CD14-positive monocyte (primary cell): Measurements from ENCODE around the gene TAS2R14. TPM values are rescaled to one million over a fixed set of nuclear protein-coding genes. Genes with fewer than 3 reads are reported as not detected.

Experiments used
- DNase-seq, 3 donors: peaks; one replicate each; pipeline ENCODE4 v3.0.0-alpha.2; 2011 to 2022
- H2AFZ ChIP-seq: 2 replicates; pipeline ENCODE4 v1.6.0; 2012; ENCODE audit warnings: mild to moderate bottlenecking, low read depth, low read length, inconsistent platforms; ENCODE audit not compliant: insufficient read depth, poor library complexity, severe bottlenecking
- H3K27ac ChIP-seq, 2 donors: 1 replicate in 1 of 2; 2 replicates in 1 of 2; pipeline ENCODE4 v1.5.1; 2012 to 2013; ENCODE audit warnings: low read length in 2 of 2, control low read depth in 1 of 2, inconsistent platforms in 1 of 2, low read depth in 1 of 2, mild to moderate bottlenecking in 1 of 2
- H3K27me3 ChIP-seq, 2 donors: one replicate each; pipeline versions ENCODE4 v1.6.0 to v1.6.1; 2011 to 2013; ENCODE audit warnings: low read length in 2 of 2; ENCODE audit not compliant: control insufficient read depth in 2 of 2, insufficient read depth in 2 of 2
- H3K36me3 ChIP-seq, 2 donors: replicated peaks in 1 of 2; 1 replicate in 1 of 2; 2 replicates in 1 of 2; pipeline versions ENCODE4 v1.5.1 to v1.6.1; 2012 to 2013; ENCODE audit warnings: low read length in 2 of 2, control low read depth in 1 of 2, inconsistent platforms in 1 of 2, mild to moderate bottlenecking in 1 of 2; ENCODE audit not compliant: insufficient read depth in 2 of 2, control insufficient read depth in 1 of 2
- H3K4me1 ChIP-seq, 2 donors: 1 replicate in 1 of 2; 2 replicates in 1 of 2; pipeline versions ENCODE4 v1.5.1 to v1.6.1; 2012 to 2013; ENCODE audit warnings: low read length in 2 of 2, control low read depth in 1 of 2, inconsistent platforms in 1 of 2, mild to moderate bottlenecking in 1 of 2, moderate library complexity in 1 of 2; ENCODE audit not compliant: insufficient read depth in 2 of 2, control insufficient read depth in 1 of 2
- H3K4me2 ChIP-seq: replicated peaks from 2 replicates; pipeline ENCODE3; 2012; ENCODE audit warnings: low read length, moderate library complexity, mild to moderate bottlenecking; ENCODE audit not compliant: poor library complexity, severe bottlenecking; ENCODE audit errors: extremely low read depth
- H3K4me3 ChIP-seq, 3 experiments: fragments of 200-600 bp in 1 of 3; sonication (generic) in 1 of 3; replicated peaks in 1 of 3; 1 replicate in 2 of 3; 2 replicates in 1 of 3; pipeline ENCODE4 v1.5.1; 2011 to 2013; ENCODE audit warnings: low read length in 3 of 3, mild to moderate bottlenecking in 3 of 3, control low read depth in 2 of 3, low read depth in 2 of 3, inconsistent platforms in 1 of 3, moderate library complexity in 1 of 3
- H3K79me2 ChIP-seq: 2 replicates; pipeline ENCODE4 v1.6.0; 2012; ENCODE audit warnings: mild to moderate bottlenecking, control low read depth, inconsistent platforms, low read length, moderate library complexity; ENCODE audit not compliant: insufficient read depth
- H3K9ac ChIP-seq: 2 replicates; pipeline ENCODE4 v1.6.0; 2017; ENCODE audit warnings: low read length, mild to moderate bottlenecking; ENCODE audit not compliant: insufficient read depth, poor library complexity, severe bottlenecking
- H3K9me3 ChIP-seq, 2 donors: replicated peaks in 1 of 2; 1 replicate in 1 of 2; 2 replicates in 1 of 2; pipeline versions ENCODE4 v1.5.1 to v1.6.1; 2012 to 2013; ENCODE audit warnings: low read length in 2 of 2, control low read depth in 1 of 2; ENCODE audit not compliant: control insufficient read depth in 1 of 2, insufficient read depth in 1 of 2
- H4K20me1 ChIP-seq: 2 replicates; pipeline ENCODE4 v1.6.0; 2012; ENCODE audit warnings: mild to moderate bottlenecking, low read length, control low read depth, moderate library complexity; ENCODE audit not compliant: insufficient read depth
- H3K27ac Mint-ChIP-seq, 7 donors: one replicate each; pipeline ENCODE4 v1.8.0; 2020; ENCODE audit warnings: mild to moderate bottlenecking in 7 of 7, mixed read lengths in 7 of 7, moderate library complexity in 6 of 7, inconsistent platforms in 2 of 7
- H3K27me3 Mint-ChIP-seq, 3 donors: one replicate each; pipeline ENCODE4 v1.8.0; 2021 to 2022; ENCODE audit warnings: low read depth in 3 of 3, mild to moderate bottlenecking in 3 of 3, mixed read lengths in 3 of 3, moderate library complexity in 3 of 3, inconsistent platforms in 1 of 3
- H3K36me3 Mint-ChIP-seq, 2 donors: one replicate each; pipeline ENCODE4 v1.8.0; 2020; ENCODE audit warnings: mixed read lengths in 2 of 2, inconsistent platforms in 1 of 2, mild to moderate bottlenecking in 1 of 2
- H3K4me1 Mint-ChIP-seq: one replicate; pipeline ENCODE4 v1.8.0; 2020; ENCODE audit warnings: mild to moderate bottlenecking, mixed read lengths
- H3K4me3 Mint-ChIP-seq, 2 donors: one replicate each; pipeline ENCODE4 v1.8.0; 2020; ENCODE audit warnings: mild to moderate bottlenecking in 2 of 2, mixed read lengths in 2 of 2, moderate library complexity in 1 of 2
- H3K9me3 Mint-ChIP-seq, 7 donors: one replicate each; pipeline ENCODE4 v1.8.0; 2020 to 2022; ENCODE audit warnings: mixed read lengths in 7 of 7, mild to moderate bottlenecking in 6 of 7, moderate library complexity in 6 of 7, inconsistent platforms in 2 of 7
- CTCF ChIP-seq: fragments of 200-600 bp; IDR thresholded peaks from one replicate; pipeline ENCODE4 v1.8.0; 2022; ENCODE audit warnings: antibody characterized with exemption, mild to moderate bottlenecking
- WGBS: methylation state at CpG from one replicate; pipeline ENCODE4 v1.1.5; 2013; ENCODE audit warnings: missing lambda C conversion rate; ENCODE audit not compliant: insufficient coverage; 5-methylcytosine and 5-hydroxymethylcytosine counted together
- intact Hi-C, 2 donors: fragments of 100-400 bp; cut with micrococcal nuclease; formaldehyde crosslinking; loops; one replicate each; pipeline versions ENCODE4 v1.15.0 to v1.15.1; 2023
- polyA minus RNA-seq: library from RNA; depleted of rRNA, polyadenylated mRNA; stranded (reverse); fragments of >200 nt; gene quantifications from 2 replicates; pipeline ENCODE4 v1.2.3, GENCODE V29; 2012
- polyA plus RNA-seq, 3 donors: library from polyadenylated mRNA; depleted of rRNA in 1 of 3; unstranded in 2 of 3; stranded (reverse) in 1 of 3; fragments of 300-500 nt in 2 of 3; fragments of >200 nt in 1 of 3; fragmentation: Illumina TruSeq in 2 of 3; gene quantifications; 1 replicate in 2 of 3; 2 replicates in 1 of 3; pipeline ENCODE4 v1.2.3, GENCODE V29; 2012 to 2021
- total RNA-seq, 12 experiments: library from RNA in 1 of 12; stranded (reverse) in 1 of 12; fragments of 120-200 nt in 1 of 12; gene quantifications; one replicate each; pipeline ENCODE4 v1.2.4 and lab custom pipeline; 2013 to 2026; ENCODE audit warnings: mixed read lengths in 6 of 12, inconsistent platforms in 1 of 12

The TAS2R14 gene, protein sequence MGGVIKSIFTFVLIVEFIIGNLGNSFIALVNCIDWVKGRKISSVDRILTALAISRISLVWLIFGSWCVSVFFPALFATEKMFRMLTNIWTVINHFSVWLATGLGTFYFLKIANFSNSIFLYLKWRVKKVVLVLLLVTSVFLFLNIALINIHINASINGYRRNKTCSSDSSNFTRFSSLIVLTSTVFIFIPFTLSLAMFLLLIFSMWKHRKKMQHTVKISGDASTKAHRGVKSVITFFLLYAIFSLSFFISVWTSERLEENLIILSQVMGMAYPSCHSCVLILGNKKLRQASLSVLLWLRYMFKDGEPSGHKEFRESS
- total RNA-seq (2013): 1.6 TPM
- polyA plus RNA-seq (1 to 10 TPM in 1 of 3 donors, under 1 TPM in 2; 0.53 to 1.5 (median 0.61) TPM), polyA minus RNA-seq (0.08 and 0.28 TPM in 2 replicates), total RNA-seq (lab: John Stamatoyannopoulos, UW) (0 to 1.4 (median 0.74) reads per million in 11 experiments)

DNA sequence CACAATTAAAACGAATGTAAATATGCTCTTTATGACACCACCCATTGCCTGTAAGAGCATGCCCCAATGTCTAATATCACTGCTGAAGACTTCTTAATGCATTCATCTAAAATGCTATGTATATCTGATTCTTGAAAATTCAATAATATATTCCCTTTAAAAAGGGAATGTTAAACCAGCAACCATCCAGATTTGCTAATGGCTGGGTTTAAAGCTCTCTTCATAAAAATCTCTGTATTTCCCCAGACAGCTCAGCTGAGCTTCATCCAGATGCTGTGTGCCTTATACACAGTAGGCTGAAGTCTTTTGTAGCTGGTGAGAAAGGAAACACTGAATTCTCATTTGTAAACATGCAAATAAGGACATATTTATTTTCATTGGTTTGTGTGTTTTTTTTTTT, at the start of gene TAS2R14:
TSS of gene TAS2R14 (minus strand) at position 101 of the 400 bp plus-strand sequence. CDS start at position 45, 56 bp downstream.
- H2AFZ ChIP-seq: no peak within 1 kb of the TSS
- no peak within 1 kb of the TSS for H3K4me2 ChIP-seq
- H3K9ac ChIP-seq: no peak within 1 kb of the TSS
- intact Hi-C loops: no loop called here
- no peak within 1 kb of the TSS for H3K4me3 ChIP-seq
- no peaks in the 10 kb centered on the region for H4K20me1 ChIP-seq
- H3K36me3 ChIP-seq: no peaks in the 10 kb centered on the region
- no peaks in the 10 kb centered on the region for H3K27me3 ChIP-seq
- Mint-ChIP-seq H3K27ac (no peak within 1 kb of the TSS), H3K4me1 (peaks cover 3% of the 10 kb centered on the region), H3K9me3 (peaks cover 0 to 1% (median 0%) of the 10 kb centered on the region in 7 donors), H3K4me3 (no peak within 1 kb of the TSS), H3K27me3 (peaks cover 0 to 1% (median 0%) of the 10 kb centered on the region in 3 donors), H3K36me3 (peaks cover 0 to 3% of the 10 kb centered on the region in 2 donors)
- no peaks in the 10 kb centered on the region for H3K4me1 ChIP-seq
- no peaks in the 10 kb centered on the region for H3K9me3 ChIP-seq
- TF ChIP-seq CTCF: no peak
- no peak within 1 kb of the TSS for H3K27ac ChIP-seq
- WGBS: no CpG with 5 or more reads among the region's 1 CpG
- DNase-seq: no peak
- H3K79me2 ChIP-seq: no peaks in the 10 kb centered on the region

DNA sequence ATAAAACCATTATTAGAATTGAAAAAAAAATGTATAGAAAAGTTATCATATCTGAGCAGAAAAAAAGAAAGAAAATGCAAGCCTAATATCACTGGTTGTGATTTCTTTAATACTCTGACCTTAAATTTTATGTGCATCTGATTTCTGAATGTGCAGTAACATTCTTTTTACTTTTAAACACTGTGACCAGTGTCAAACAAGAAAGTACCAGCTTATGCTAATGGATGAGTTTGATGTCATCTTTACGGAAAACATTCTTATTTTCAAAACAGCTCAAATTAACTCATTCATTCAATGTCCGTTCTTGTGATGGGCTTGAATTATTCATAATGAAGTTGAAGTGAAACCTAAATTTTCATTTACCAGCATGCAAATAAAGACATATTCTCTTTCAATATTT, 47.7 kb upstream of the TAS2R14 start, which contains the start of gene TAS2R50:
TSS of gene TAS2R50 (minus strand) at position 101 of the 400 bp plus-strand sequence. CDS start at position 49, 52 bp downstream.
- H3K27me3 Mint-ChIP-seq: peaks cover 0 to 1% (median 1%) of the 10 kb centered on the region in 3 donors
- Histone ChIP-seq H2AFZ (no peak within 1 kb of the TSS), H3K27ac (no peak within 1 kb of the TSS), H3K9ac (no peak within 1 kb of the TSS), H3K36me3 (no peaks in the 10 kb centered on the region), H3K4me3 (no peak within 1 kb of the TSS), H3K9me3 (no peaks in the 10 kb centered on the region), H3K79me2 (no peaks in the 10 kb centered on the region), H4K20me1 (no peaks in the 10 kb centered on the region), H3K4me2 (no peak within 1 kb of the TSS), H3K27me3 (no peaks in the 10 kb centered on the region), H3K4me1 (no peaks in the 10 kb centered on the region)
- TF ChIP-seq CTCF: no peak
- H3K27ac Mint-ChIP-seq: no peak within 1 kb of the TSS
- DNase-seq: no peak
- H3K4me3 Mint-ChIP-seq: no peak within 1 kb of the TSS
- H3K4me1 Mint-ChIP-seq: no peaks in the 10 kb centered on the region
- peaks cover 0 to 4% of the 10 kb centered on the region in 2 donors for H3K36me3 Mint-ChIP-seq
- WGBS: no CpG with 5 or more reads among the region's 2 CpGs
- intact Hi-C loops: no loop called here
- H3K9me3 Mint-ChIP-seq: peaks cover 0 to 7% (median 2%) of the 10 kb centered on the region in 7 donors
